Calu3 (cell line): ENCODE measurements around the gene PITPNM2. TPM values are rescaled to one million over a fixed set of nuclear protein-coding genes. Genes with fewer than 3 reads are reported as not detected.
A peak's percentile ranks its signal among the peaks of the same experiment; 100 is the strongest.

ENCODE experiments used
- BruUV-seq: library from RNA; stranded (reverse); fragments of 400-500 nt; replicated peaks from 2 replicates; lab custom pipeline; 2021; lab: Mats Ljungman, UMichigan
- CTCF ChIA-PET: fragments of 300-600 bp; sonication (Branson Sonifier 250); formaldehyde crosslinking; loops from one replicate; lab custom pipeline; 2022; ENCODE audit warnings: antibody characterized with exemption; lab: Charles Lee
- DNase-seq: peaks from one replicate; pipeline ENCODE4 v3.0.0; 2022
- H3K27ac Mint-ChIP-seq: one replicate; pipeline ENCODE4 v1.8.0; 2022; ENCODE audit warnings: mixed read lengths; ENCODE audit not compliant: unreplicated experiment
- H3K27me3 Mint-ChIP-seq: one replicate; pipeline ENCODE4 v1.8.0; 2022; ENCODE audit warnings: mixed read lengths; ENCODE audit not compliant: unreplicated experiment
- H3K36me3 Mint-ChIP-seq: one replicate; pipeline ENCODE4 v1.8.0; 2022; ENCODE audit warnings: mild to moderate bottlenecking, moderate library complexity, mixed read lengths; ENCODE audit not compliant: insufficient read depth, unreplicated experiment
- H3K4me1 Mint-ChIP-seq: one replicate; pipeline ENCODE4 v1.8.0; 2022; ENCODE audit warnings: mild to moderate bottlenecking, low read depth, mixed read lengths; ENCODE audit not compliant: unreplicated experiment
- H3K4me3 Mint-ChIP-seq: one replicate; pipeline ENCODE4 v1.8.0; 2022; ENCODE audit warnings: mild to moderate bottlenecking, low read depth, moderate library complexity, mixed read lengths; ENCODE audit not compliant: unreplicated experiment
- H3K9me3 Mint-ChIP-seq: one replicate; pipeline ENCODE4 v1.8.0; 2022; ENCODE audit warnings: low read depth, mixed read lengths; ENCODE audit not compliant: unreplicated experiment
- CTCF ChIP-seq: fragments of 200-600 bp; IDR thresholded peaks from one replicate; pipeline ENCODE4 v1.8.0; 2022; ENCODE audit warnings: antibody characterized with exemption; ENCODE audit not compliant: unreplicated experiment
- intact Hi-C: fragments of 100-400 bp; cut with micrococcal nuclease; formaldehyde crosslinking; loops from one replicate; pipeline ENCODE4 v1.10.0; 2022; ENCODE audit not compliant: unreplicated experiment
- total RNA-seq: library from RNA; stranded (reverse); gene quantifications from 2 replicates; pipeline ENCODE4 v1.2.3, GENCODE V29; 2022

PITPNM2 gene
- total RNA-seq, 1 experiment from 2014 or later = 8.4 TPM

GRCh38 chr12:123164710-123165261 is 13.9 kb upstream of the PITPNM2 start:
- H3K4me3 Mint-ChIP-seq = no peak overlapping the region
- H3K27me3 Mint-ChIP-seq = no peaks in the 10 kb centered on the region
- CTCF ChIA-PET = interaction anchor here (0.6 to 1.1 kb wide), 4 partner anchors 16 to 218 kb away, joined by 3 to 5 read pairs (median 3); no protein-coding TSS in a partner anchor
- intact Hi-C loops = loop anchor here (5.0 kb wide), 2 partner anchors 68 to 122 kb away; partner anchors contain the start of genes MPHOSPH9 and MTRFR
- H3K36me3 Mint-ChIP-seq = peaks cover 5% of the 10 kb centered on the region
- peaks cover 40% of the 10 kb centered on the region for H3K4me1 Mint-ChIP-seq
- TF ChIP-seq CTCF = no peak
- peak overlapping the region; percentile 50 for H3K27ac Mint-ChIP-seq
- H3K9me3 Mint-ChIP-seq = no peaks in the 10 kb centered on the region
- no TSS peak for BruUV-seq
- DNase-seq = no peak

- TF ChIP-seq CTCF = no peak
- H3K4me1 Mint-ChIP-seq = peaks cover 40% of the 10 kb centered on the region
- intact Hi-C loops = loop anchor here (5.0 kb wide), 2 partner anchors 68 to 122 kb away; partner anchors contain the start of genes MPHOSPH9 and MTRFR
- no peaks in the 10 kb centered on the region for H3K9me3 Mint-ChIP-seq
- H3K27ac Mint-ChIP-seq = peak overlapping the region; percentile 50
- no peaks in the 10 kb centered on the region for H3K27me3 Mint-ChIP-seq
- H3K4me3 Mint-ChIP-seq = no peak overlapping the region
- DNase-seq = no peak
- CTCF ChIA-PET = interaction anchor here (0.7 to 1.1 kb wide), 2 partner anchors 65 to 121 kb away, joined by 3 read pairs; no protein-coding TSS in a partner anchor
- peaks cover 9% of the 10 kb centered on the region for H3K36me3 Mint-ChIP-seq
- no TSS peak for BruUV-seq
Measured at GRCh38 chr12:123164222-123164621, 13.3 kb upstream of the PITPNM2 start.

- no peak overlapping the region for H3K4me3 Mint-ChIP-seq
- peaks cover 40% of the 10 kb centered on the region for H3K4me1 Mint-ChIP-seq
- H3K27ac Mint-ChIP-seq = peak overlapping the region; percentile 71
- no peak for TF ChIP-seq CTCF
- no peaks in the 10 kb centered on the region for H3K9me3 Mint-ChIP-seq
- intact Hi-C loops = loop anchor here (5.0 kb wide), 2 partner anchors 69 to 121 kb away; partner anchors contain the start of genes MPHOSPH9 and MTRFR
- CTCF ChIA-PET = interaction anchor here (0.6 kb wide), 1 partner anchor 9 kb away, joined by 3 read pairs; no protein-coding TSS in a partner anchor
- DNase-seq = no peak
- H3K36me3 Mint-ChIP-seq = peaks cover 11% of the 10 kb centered on the region
- no peaks in the 10 kb centered on the region for H3K27me3 Mint-ChIP-seq
- no TSS peak for BruUV-seq
Measured at GRCh38 chr12:123163227-123163626, 12.3 kb upstream of the PITPNM2 start.

GRCh38 chr12:123160801-123161487 is 10.1 kb upstream of the PITPNM2 start:
- no peaks in the 10 kb centered on the region for H3K9me3 Mint-ChIP-seq
- CTCF ChIA-PET = interaction anchor here (0.6 to 1.8 kb wide), 5 partner anchors 9 to 117 kb away, joined by 4 to 7 read pairs (median 4); partner anchors contain the start of genes MPHOSPH9 and MTRFR
- peaks cover 40% of the 10 kb centered on the region for H3K4me1 Mint-ChIP-seq
- no peak for DNase-seq
- BruUV-seq = no TSS peak
- H3K36me3 Mint-ChIP-seq = peaks cover 11% of the 10 kb centered on the region
- no peak overlapping the region for H3K4me3 Mint-ChIP-seq
- H3K27ac Mint-ChIP-seq = peak overlapping the region; percentile 40
- no peak for TF ChIP-seq CTCF
- H3K27me3 Mint-ChIP-seq = no peaks in the 10 kb centered on the region
- intact Hi-C loops = loop anchor here (5.0 kb wide), 2 partner anchors 71 to 119 kb away; partner anchors contain the start of genes MPHOSPH9 and MTRFR
